GM12878 (cell line): ENCODE results near the gene CCDC71.

ENCODE experiments used
- CEBPB ChIP-seq, 2 experiments: fragments of 150-350 bp in 1 of 2; IDR thresholded peaks; 2 replicates each; pipeline ENCODE4 v1.6.1; 2012 to 2014; ENCODE audit warnings: low read depth in 2 of 2, low read length in 2 of 2, borderline replicate concordance in 1 of 2, inconsistent platforms in 1 of 2
- CTCF ChIP-seq, 3 experiments: IDR thresholded peaks in 2 of 3; conservative IDR thresholded peaks in 1 of 3; 2 replicates each; pipeline ENCODE4 v1.5.1; 2011; ENCODE audit warnings: low read depth in 3 of 3, low read length in 3 of 3, mild to moderate bottlenecking in 3 of 3, control low read depth in 2 of 3, moderate library complexity in 2 of 3, inconsistent platforms in 1 of 3, mixed read lengths in 1 of 3; ENCODE audit not compliant: control insufficient read depth in 2 of 3, insufficient read depth in 1 of 3; ENCODE audit errors: extremely low read depth in 1 of 3
- EP300 ChIP-seq, 2 experiments: fragments of 150-350 bp in 1 of 2; IDR thresholded peaks; 2 replicates each; pipeline ENCODE4 v1.6.1; 2011 to 2012; ENCODE audit warnings: low read depth in 2 of 2, low read length in 2 of 2, borderline replicate concordance in 1 of 2, improper control_type of control experiment in 1 of 2, inconsistent platforms in 1 of 2; ENCODE audit not compliant: control insufficient read depth in 1 of 2
- HCFC1 ChIP-seq: fragments of 150-350 bp; IDR thresholded peaks from 2 replicates; pipeline ENCODE4 v1.6.1; 2014; ENCODE audit warnings: low read length
- HDAC6 ChIP-seq: fragments of 200-600 bp; sonication (generic); IDR thresholded peaks from one replicate; pipeline ENCODE4 v1.8.0; 2017; ENCODE audit warnings: antibody characterized with exemption; ENCODE audit not compliant: unreplicated experiment
- POLR2AphosphoS5 ChIP-seq: IDR thresholded peaks from 2 replicates; pipeline ENCODE4 v1.6.1; 2011; ENCODE audit warnings: mild to moderate bottlenecking, low read length, inconsistent platforms

GRCh38 chr3:49183873-49184272 is 17.7 kb upstream of the CCDC71 start:
- no peak for TF ChIP-seq CEBPB (IDR thresholded peaks at IDR 0.05; ENCODE audit: borderline replicate concordance in 1 of 2, low read depth in 2 of 2, low read length in 2 of 2)
- no peak for TF ChIP-seq CTCF (IDR thresholded peaks at IDR 0.05 in 2 of 3, conservative IDR thresholded peaks at IDR 0.05 in 1 of 3; ENCODE audit: control insufficient read depth in 2 of 3, extremely low read depth in 1 of 3, insufficient read depth in 1 of 3, low read depth in 3 of 3, low read length in 3 of 3)
- TF ChIP-seq EP300 (IDR thresholded peaks at IDR 0.05; ENCODE audit: borderline replicate concordance in 1 of 2, control insufficient read depth in 1 of 2, low read depth in 2 of 2, low read length in 2 of 2), result no peak
- no peak for TF ChIP-seq POLR2AphosphoS5
- TF ChIP-seq HDAC6, result no peak
- TF ChIP-seq HCFC1, result no peak
